Upper lobe of right lung (tissue), 1 donor: ENCODE results near the gene IZUMO1R. TPM values are rescaled to one million over a fixed set of nuclear protein-coding genes. Genes with fewer than 3 reads are reported as not detected.
"Not testable (repeated sequence)": the region's sequence is repeated elsewhere in the genome, so short reads cannot be mapped to it uniquely, and the experiment has no call there.

Experiments used
- ATAC-seq: fragments of 200-7000 bp; cut with Tn5 transposase; one replicate; pipeline ENCODE4 v1.9.1; 2020; ENCODE audit warnings: mild to moderate bottlenecking, moderate library complexity
- DNase-seq: peaks from one replicate; pipeline ENCODE4 v3.0.0-alpha.2; 2020
- H3K27ac ChIP-seq: fragments of 200-600 bp; one replicate; pipeline ENCODE4 v1.8.0; 2022
- H3K27me3 ChIP-seq: fragments of 200-600 bp; one replicate; pipeline ENCODE4 v1.8.0; 2022; ENCODE audit warnings: mild to moderate bottlenecking
- H3K36me3 ChIP-seq: fragments of 200-600 bp; one replicate; pipeline ENCODE4 v1.8.0; 2022
- H3K4me1 ChIP-seq: fragments of 200-600 bp; one replicate; pipeline ENCODE4 v1.8.0; 2022
- H3K4me3 ChIP-seq: fragments of 200-600 bp; one replicate; pipeline ENCODE4 v1.8.0; 2022; ENCODE audit warnings: mild to moderate bottlenecking
- H3K9me3 ChIP-seq: fragments of 200-600 bp; one replicate; pipeline ENCODE4 v1.8.0; 2022
- CTCF ChIP-seq: fragments of 200-600 bp; IDR thresholded peaks from one replicate; pipeline ENCODE4 v1.8.0; 2022; ENCODE audit warnings: antibody characterized with exemption
- intact Hi-C: fragments of 100-400 bp; cut with DNase I; formaldehyde crosslinking; loops from one replicate; pipeline ENCODE4 v1.11.0; 2022
- total RNA-seq: library from RNA; stranded (reverse); fragmentation: NEBNext Ultra II Directional; extraction: Animal tissue kit (Norgen Biotek cat#: 25700); gene quantifications from one replicate; pipeline ENCODE4 v1.2.1, GENCODE V29; 2021
- donor health status: DM: no; HTN: yes; CAD: no; lungs with severe emphysema.

The IZUMO1R gene
- total RNA-seq, 1 donor from 2014 or later = not detected

- Histone ChIP-seq H3K27ac (no peak overlapping the region), H3K27me3 (no peaks in the 10 kb centered on the region), H3K4me1 (no peaks in the 10 kb centered on the region), H3K9me3 (no peaks in the 10 kb centered on the region), H3K36me3 (no peaks in the 10 kb centered on the region), H3K4me3 (no peak overlapping the region)
- intact Hi-C loops = no loop called here
- DNase-seq = no peak
- ATAC-seq = no peak
- no peak for TF ChIP-seq CTCF
Measured at GRCh38 chr11:94342250-94342649, 37.9 kb downstream of the IZUMO1R start.

GRCh38 chr11:94343495-94343894, 39.1 kb downstream of the IZUMO1R start:
- Histone ChIP-seq H3K4me3 (no peak overlapping the region), H3K4me1 (no peaks in the 10 kb centered on the region), H3K27me3 (no peaks in the 10 kb centered on the region), H3K36me3 (no peaks in the 10 kb centered on the region), H3K27ac (no peak overlapping the region), H3K9me3 (no peaks in the 10 kb centered on the region)
- TF ChIP-seq CTCF = no peak
- ATAC-seq = no peak
- intact Hi-C loops = no loop called here
- no peak for DNase-seq

DNA sequence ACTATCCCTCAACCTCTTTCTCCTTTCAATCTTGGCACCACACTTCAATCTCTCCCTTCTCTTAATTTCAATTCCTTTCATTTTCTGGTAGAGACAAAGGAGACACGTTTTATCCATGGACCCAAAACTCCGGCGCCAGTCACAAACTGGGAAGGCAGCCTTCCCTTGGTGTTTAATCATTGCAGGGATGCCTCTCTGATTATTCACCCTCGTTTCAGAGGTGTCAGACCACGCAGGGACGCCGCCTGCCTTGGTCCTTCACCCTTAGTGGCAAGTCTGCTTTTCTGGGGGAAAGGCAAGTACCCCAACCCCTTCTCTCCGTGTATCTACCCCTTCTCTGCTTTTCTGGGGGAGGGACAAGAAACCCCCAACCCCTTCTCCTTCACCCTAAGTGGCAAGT, 41.9 kb downstream of the IZUMO1R start:
- H3K9me3 ChIP-seq, H3K27ac ChIP-seq, DNase-seq, ATAC-seq, H3K4me3 ChIP-seq, intact Hi-C loops, H3K27me3 ChIP-seq, H3K36me3 ChIP-seq, H3K4me1 ChIP-seq: not testable (repeated sequence)

- H3K4me1 ChIP-seq, ATAC-seq, intact Hi-C loops, DNase-seq, H3K36me3 ChIP-seq, H3K4me3 ChIP-seq, H3K9me3 ChIP-seq, H3K27me3 ChIP-seq, H3K27ac ChIP-seq: not testable (repeated sequence)
Measured at GRCh38 chr11:94350850-94351563, 46.6 kb downstream of the IZUMO1R start.

Other genes with a start within 250 kb of the IZUMO1R start
- gene PANX1, start 175.7 kb upstream of the IZUMO1R start, total RNA-seq = 20.0 TPM
- gene GPR83, start 96.8 kb downstream of the IZUMO1R start, total RNA-seq = 0.12 TPM
- gene MRE11, start 189.3 kb downstream of the IZUMO1R start, total RNA-seq = 17.4 TPM
- gene ANKRD49, start 189.4 kb downstream of the IZUMO1R start, total RNA-seq = 16.6 TPM
- gene C11orf97, start 207.9 kb downstream of the IZUMO1R start, total RNA-seq = not detected
- 6.0 TPM for gene FUT4, start 239.3 kb downstream of the IZUMO1R start, total RNA-seq